HG02642 (cell line): Measurements from ENCODE around the gene RNF8.
A peak's percentile ranks its signal among the peaks of the same experiment; 100 is the strongest.
"Not testable (repeated sequence)": the region's sequence is repeated elsewhere in the genome, so short reads cannot be mapped to it uniquely, and the experiment has no call there.

Source experiments
- ATAC-seq: cut with Tn5 transposase; IDR thresholded peaks from one replicate; pipeline ENCODE4 v1.9.1; 2021; ENCODE audit warnings: mild to moderate bottlenecking; ENCODE audit not compliant: unreplicated experiment, poor library complexity

The RNF8 gene

GRCh38 chr6:37391120-37391519 is 37.3 kb downstream of the RNF8 start:
- ATAC-seq: no peak

DNA sequence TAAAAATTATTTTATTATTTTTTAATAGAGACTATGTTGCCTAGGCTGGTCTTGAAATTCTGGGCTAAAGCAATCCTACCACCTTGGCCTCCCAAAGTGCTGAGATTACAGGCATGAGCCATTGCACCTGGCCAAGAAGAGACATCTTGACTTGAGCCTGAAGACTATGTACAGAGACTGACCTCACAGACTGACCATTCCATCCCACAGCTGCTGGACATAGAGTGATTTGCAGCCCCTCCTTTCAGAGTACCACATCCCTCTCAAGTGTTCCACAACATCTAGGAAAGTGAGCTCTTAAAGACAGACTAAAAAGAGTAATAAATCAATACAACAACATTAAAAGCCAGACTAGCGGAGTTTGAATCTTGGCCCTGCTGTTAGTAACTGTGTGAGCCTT is 39.0 kb downstream of the RNF8 start:
- ATAC-seq: no peak

- ATAC-seq: no peak
Observed at GRCh38 chr6:37393381-37393929, 39.7 kb downstream of the RNF8 start.

- no peak for ATAC-seq
Observed at GRCh38 chr6:37396571-37397180, 42.9 kb downstream of the RNF8 start.

DNA sequence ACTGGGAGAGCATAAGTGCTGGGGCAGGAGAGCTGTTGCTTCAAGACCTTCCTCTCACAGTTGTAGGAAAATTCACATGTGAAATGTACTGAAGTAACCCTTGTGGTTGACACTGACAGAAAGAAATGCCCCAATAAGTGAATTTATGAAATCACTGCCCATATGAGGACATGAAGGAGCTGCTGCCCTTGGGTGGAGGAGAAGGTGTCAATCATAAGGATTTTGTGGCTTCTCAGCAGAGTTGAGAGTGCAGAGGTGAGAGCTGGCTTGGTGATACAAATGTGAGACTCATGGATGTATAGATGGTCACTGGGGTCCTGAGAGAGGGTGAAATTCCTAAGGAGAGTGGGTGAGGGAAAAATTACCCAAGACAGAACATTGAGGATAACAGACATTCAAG is 45.3 kb downstream of the RNF8 start:
- ATAC-seq: no peak

DNA sequence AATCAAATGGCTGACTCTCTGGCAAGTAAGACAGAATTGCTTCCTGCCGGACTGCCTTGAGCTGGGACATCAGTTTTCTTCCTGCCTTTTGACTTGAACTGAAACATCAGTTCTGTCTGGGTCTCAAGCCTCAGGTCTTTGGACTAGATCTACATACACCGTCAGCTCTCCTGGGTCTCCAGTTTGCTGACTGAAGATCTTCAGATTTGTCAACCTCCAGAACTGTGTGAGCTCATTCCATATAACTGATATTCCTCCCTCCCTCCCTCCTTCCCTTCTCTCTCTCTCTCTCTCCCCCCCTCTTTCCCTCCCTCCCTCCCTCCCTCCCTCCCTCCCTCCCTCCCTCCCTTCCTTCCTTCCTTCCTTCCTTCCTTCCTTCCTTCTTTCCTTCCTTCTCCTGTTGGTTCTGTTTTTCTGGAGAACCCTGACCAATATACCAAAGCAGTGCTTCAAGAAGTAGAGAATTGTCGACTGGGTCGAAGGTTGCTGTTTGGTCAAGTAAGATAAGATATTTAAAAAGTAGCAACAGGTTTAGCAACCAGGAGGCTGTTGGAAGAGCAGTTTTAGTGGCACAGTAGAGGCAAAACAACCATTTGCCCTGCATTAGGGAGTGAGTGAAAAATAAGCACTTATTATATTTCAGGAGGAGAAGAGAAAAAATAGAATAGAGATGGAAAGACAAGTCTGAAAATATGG is 46.2 kb downstream of the RNF8 start:
- no peak for ATAC-seq

DNA sequence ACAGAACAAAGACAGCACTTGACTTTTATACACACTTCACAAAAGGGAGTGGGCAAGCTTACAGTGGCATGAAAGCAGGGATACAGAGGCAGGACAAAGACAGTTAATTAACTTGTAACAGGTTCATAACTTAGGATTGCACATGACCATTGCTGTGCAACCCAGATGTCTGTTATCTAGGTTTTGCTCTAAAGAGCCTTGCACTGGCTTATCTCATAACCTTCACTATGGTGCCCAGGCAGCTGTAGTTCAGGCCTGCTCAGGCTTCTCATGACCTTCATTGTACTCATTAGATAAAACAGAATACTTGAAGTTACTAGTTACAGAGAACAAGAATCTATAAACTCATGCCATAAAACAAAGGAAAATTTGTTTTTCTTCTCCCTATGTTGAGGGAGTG is 47.9 kb downstream of the RNF8 start:
- ATAC-seq: not testable (repeated sequence)

DNA sequence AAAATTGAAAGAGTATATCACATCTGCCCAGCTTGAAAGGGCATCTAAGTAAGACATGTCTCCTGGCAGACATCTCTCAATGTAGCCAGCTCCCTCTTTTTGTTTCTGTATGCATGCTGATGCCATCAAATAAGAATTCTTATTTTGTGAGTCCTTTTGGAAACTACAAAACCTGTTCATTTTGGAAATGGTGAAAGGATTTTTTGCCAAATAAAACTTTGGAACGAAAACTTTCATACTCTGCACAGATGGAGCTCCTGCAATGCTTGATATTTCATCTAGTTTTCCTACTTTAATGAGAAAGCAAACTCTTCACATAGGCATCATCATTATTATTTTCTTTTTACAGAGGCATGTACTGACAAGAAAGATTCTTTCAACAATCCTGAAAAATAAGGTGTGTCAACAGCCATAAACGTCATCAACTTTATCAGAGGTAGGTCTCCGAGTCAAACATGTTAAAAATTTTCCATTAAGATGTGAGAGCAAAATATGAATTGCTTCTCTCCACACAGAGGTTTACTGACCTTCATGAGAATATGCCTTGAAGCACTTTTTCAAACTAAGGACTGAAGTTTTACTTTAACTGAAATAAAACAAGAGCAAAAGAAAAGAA is 53.1 kb downstream of the RNF8 start:
- no peak for ATAC-seq

- ATAC-seq: no peak
Observed at GRCh38 chr6:37407948-37408347, 54.2 kb downstream of the RNF8 start.

DNA sequence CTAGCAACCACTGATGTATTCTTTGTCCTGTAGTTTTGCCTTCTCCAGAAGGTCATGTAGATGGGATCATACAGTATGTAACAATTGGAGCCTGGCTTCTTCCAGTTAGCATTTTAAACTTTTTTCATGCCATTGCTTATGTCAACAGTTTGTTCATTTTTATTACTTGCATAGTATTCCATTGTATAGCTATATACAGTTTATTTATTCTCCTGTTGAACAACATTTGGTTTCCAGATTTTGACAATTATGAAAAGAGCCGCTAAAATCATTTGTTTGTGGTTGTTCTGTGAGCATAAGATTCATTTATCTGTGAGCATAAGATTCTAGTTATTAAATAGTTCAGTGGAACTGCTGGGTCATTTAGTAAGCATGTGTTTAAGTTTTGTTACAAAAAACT is 55.7 kb downstream of the RNF8 start:
- ATAC-seq: no peak

DNA sequence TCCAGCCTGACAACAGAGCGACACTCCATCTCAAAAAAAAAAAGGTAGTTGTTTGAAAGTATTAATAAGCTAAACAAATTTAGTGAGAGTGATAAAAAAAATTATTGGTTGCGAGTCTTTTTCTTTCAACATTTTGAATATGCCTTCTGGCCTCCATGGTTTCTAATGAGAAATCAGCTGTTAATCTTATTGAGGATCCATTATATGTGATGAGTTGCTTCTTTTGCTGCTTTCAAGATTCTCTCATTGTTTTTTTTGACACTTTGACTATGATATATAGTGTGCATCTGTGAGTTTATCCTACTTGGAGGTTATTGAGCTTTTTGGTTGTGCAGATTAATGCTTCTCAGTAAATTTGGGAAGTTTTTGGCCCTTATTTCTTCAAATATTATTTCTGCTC is 63.6 kb downstream of the RNF8 start:
- no peak for ATAC-seq

DNA sequence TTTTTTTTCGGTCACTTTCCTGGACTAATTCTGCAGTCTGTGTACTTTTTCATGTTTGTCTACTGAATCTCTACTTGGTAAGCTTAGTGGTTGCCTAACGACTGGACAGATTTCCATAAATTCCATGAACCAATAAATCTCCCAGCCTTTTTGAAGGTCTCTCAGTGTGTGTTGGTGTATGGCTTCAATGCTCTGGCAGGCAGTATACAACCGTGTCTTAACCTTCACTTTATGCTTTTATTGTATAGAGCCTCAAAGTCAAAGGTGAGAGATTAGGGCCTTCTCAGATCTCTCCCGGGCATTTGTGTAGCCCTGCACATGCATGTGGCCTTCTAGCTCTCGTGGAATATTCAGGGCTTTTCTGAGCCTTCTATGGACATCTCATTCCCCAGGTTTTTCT is 64.9 kb downstream of the RNF8 start:
- no peak for ATAC-seq

GRCh38 chr6:37426058-37426944 is 72.5 kb downstream of the RNF8 start:
- ATAC-seq: no peak

- ATAC-seq: no peak
Observed at GRCh38 chr6:37426945-37427510, 73.2 kb downstream of the RNF8 start.

DNA sequence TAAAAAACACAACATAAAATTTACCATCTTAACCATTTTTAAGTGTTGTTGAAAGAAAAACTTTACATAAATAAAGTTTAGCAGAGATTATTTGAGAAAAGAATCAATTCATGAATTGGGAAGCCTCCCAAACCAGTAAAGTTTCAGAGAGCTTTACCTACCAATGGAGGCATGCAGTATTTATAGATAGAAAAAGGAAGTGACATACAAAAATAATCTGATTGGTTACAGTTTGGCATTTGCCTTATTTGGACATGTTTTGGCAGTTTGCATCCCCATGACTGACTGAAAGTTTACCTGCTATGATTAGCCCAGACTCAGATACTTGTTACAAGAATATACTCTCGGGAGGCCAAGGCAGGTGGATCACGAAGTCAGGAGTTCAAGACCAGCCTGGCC is 75.6 kb downstream of the RNF8 start:
- ATAC-seq: no peak

GRCh38 chr6:37432590-37432915 is 78.8 kb downstream of the RNF8 start:
- no peak for ATAC-seq

- peak; percentile 93 for ATAC-seq
Observed at GRCh38 chr6:37432916-37433656, 79.3 kb downstream of the RNF8 start, which contains the start of gene CMTR1. Gene CMTR1, plus strand, starts transcription at chr6:37433221. Its CDS starts 2,409 bp downstream, at chr6:37435630.

DNA sequence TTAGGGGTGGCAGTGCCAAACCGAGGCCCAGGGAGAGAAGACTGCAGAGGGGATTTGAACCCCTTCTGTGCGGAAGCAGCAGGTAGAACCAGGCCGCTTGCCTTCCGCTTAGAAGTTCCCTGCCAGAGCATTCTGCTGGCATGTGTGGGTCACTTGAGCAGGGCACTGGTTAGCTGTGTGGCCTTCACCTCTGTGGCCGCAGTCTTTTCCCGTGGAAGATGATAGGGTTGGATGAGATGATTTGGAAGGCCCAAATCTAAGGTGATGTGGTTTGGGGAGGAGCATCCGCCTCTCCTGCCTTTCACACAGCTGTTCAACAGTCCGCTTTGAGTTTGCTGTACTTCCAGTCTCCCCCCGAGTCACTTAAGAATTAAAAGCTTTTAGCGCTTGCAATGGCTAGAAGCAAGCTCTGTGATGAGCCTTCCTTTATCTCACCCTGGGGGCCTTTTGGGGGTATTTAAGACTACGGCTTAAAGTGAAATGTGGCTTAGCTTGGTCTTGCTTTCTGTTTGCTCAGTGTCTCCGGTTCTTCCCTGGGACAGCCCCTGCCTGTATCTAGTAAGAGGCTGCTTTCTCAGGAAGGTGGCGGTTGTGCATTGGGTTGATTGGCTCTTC is 80.0 kb downstream of the RNF8 start:
- ATAC-seq: peak; percentile 24

GRCh38 chr6:37435373-37435772 is 81.6 kb downstream of the RNF8 start:
- no peak for ATAC-seq
